ENCODE data around the gene OVAAL. TPM values are rescaled to one million over a fixed set of nuclear protein-coding genes. Genes with fewer than 3 reads are reported as not detected.

The OVAAL gene
- total RNA-seq: not detected in 2 replicates

DNA sequence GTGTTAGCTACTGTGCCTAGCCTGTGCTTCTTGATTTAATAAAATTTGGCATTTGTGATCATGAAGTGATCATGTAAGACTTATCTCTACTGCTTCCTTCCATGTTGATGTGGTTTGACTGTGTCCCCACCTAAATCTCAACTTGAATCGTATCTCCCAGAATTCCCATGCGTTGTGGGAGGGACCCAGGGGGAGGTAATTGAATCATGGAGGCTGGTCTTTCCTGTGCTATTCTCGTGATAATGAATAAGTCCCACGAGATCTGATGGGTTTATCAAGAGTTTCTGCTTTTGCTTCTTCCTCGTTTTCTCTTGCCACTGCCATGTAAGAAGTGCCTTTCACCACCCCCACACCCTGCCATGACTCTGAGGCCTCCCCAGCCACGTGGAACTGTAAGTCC lies at the start of gene OVAAL:
TSS of gene OVAAL (plus strand) at position 301 of the 400 bp plus-strand sequence.

Other genes with a start within 250 kb of the OVAAL start
- 56.4 and 72.6 TPM in 2 replicates for gene ACBD6, start 56.4 kb upstream of the OVAAL start, total RNA-seq
- gene XPR1, start 73.1 kb downstream of the OVAAL start, total RNA-seq: 20.1 and 28.0 TPM in 2 replicates

All from smooth muscle cell of trachea (primary cell).